DMS53 (cell line): ENCODE measurements around the gene PIEZO2.
A peak's percentile ranks its signal among the peaks of the same experiment; 100 is the strongest.

ENCODE experiments used
- DNase-seq: peaks from one replicate; lab custom pipeline; 2025; lab: John Stamatoyannopoulos, UW

The PIEZO2 gene

DNA sequence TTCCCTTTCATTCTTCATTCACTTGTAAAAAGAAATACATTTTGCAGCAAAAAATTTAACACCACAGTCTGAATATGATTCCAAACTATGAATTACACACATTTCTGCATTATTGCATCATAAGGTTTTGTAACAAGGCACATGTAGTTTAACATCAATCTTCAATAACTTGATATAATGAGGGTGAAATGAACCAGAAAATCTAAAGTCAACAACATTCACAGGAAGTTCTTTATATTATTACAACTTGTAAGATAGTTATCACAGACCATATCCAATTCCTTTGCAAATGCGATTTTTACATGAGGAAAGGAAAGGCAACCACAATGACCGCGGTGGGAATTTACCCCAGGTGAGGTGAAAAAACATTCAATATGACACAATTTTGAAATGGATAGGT lies 410.2 kb downstream of the PIEZO2 start:
- peak; percentile 61 for DNase-seq

DNA sequence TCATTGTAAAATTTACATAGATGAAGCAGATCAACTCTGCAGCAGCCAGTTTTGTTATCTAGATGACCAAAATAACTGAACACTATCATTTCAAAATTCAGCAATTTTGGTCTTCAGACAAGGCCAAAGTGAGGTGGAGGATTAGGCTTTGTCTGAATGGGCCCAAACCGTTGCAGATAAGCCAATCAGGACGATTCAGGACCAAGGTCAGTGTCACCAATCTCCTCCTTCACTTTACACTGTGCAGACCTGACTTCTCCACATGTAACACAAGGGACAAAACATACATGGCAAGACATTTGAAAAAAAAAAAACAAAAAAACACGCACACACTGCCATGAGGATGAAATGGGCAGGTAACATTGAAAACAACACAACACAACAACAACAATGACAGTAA lies 412.4 kb downstream of the PIEZO2 start:
- DNase-seq: peak; percentile 19

DNA sequence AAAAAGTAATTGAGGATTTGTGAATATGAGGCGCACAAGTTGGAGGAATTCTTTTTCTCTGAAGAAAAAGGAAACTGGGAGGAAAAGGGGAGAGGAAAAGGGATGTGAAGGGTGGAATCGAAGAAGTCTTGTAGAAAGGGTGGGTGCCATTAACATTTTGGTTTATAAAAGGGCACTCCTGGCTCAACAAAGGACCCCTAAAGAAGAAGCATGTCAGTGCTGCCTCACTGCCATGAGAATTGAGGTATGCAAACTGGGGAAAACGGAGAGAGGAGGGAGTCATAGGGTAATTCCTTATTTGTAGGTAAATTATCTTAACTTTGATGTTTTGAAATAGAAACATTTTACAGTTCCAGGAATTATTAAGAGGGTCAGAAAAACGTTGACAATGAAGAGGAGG lies 416.4 kb downstream of the PIEZO2 start:
- DNase-seq: no peak

DNA sequence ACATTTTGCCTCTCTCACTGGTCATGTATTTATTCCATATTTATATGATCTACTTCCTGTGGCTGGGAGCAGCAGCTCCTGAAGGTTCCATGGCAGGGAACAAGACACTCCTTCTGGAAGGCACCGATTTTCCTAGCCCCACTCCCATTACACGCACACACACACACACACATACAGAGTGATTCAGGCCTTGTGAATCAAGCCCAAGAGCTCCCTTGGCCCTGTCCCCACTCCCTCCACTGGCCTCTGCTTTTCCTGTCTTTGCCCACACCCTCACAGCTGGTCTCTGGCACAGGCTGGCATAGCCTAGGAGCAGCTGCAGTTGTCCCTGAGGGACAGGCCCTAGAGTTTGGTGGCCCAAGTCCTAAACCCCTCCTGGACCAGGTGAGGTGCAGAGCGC lies 421.9 kb downstream of the PIEZO2 start:
- peak; percentile 55 for DNase-seq

DNA sequence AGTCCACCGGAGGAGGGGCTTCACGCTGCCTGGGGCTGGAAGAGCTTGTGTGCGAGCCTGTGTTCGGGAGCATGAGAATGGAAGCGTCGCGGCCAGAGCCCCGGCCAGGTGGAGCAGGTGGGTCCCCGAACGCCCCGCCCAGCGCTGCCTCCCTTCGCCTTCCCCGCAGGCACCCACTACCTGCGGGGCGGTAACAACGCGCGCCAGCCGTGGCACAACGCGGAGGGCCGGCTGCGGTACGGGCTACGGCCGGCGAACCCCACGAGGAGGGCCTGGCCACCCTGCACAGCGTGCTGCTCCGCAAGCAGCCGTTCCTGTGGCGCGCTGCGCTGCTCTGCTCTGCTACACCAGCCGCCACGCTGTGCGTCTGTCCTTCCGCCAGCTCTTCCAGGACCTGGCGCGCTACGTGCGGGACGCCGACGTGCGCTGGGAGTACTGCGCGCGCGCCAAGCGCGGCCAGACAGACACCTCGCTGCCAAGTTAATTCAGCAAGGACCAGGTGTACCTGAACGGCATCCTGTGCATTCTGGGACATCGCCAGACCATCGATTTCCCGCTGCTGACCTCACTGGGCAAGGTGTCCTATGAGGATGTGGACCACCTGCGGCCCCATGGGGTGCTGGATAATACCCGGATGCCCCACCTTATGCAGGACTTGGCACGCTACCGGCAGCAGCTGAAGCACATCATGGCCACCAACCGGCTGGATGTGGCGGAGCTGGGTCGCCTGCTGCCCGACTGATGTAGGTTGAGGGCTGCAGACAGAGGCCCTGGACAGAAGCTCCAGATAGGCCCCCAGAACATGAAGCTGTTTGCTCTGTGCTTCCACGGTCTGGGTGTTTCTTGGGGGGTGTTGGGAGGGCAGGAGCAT lies 422.9 kb downstream of the PIEZO2 start:
- peak; percentile 98 for DNase-seq

DNA sequence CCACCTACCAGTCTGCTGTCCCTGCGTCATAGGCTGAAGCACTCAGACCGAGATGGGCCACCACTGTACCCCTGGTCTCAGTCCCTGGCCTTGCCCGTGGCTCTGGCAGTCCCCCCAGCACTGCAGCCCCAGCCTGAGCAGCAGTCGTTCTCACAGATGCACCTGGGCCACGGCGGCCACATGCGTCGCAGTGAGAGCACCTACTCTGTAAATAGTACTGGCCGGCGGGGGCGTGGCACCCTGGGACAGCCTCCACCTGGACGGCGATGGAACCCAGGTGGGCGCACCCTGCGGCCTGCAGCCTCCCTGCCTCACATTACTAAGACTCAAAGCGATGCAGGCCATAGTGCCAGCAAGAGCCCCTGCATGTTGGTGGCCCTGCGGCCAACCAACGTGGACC lies 424.7 kb downstream of the PIEZO2 start:
- no peak for DNase-seq

DNA sequence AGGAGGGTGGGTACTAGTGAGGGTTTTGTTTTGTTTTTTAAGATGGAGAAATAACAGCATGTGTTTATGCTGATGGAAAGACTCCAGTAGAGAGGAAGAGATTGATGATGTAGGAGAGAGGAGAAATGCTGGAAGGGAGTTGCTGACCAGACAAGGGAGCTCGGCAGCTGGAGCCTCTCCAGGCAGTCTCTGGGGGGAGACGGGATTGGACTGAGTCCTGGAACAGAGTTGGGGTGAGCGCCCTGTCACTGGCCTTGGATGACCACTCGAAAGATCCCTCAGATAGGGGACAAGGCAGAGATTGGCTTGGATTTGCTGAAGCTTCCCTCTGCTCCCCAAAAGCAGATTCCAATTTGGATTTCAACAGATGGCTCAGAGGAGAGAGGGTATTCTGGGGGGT lies 425.9 kb downstream of the PIEZO2 start:
- no peak for DNase-seq

DNA sequence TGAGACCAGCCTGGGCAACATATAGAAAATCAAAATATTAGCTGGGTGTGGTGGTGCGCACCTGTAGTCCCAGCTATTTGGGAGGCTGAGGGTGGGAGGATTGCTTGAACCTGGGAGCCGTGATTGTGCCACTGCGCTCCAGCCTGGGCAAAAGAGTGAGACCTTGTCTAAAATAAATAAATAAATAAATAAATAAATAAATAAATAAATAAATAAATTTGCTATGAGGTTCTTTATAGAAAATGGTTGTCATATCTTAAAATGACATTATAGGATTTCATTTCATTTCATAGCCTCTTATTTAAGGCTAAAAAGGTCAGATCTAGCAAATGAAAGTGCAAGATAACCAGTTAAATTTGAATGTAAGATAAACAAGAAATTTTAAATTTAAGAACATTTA lies 430.6 kb downstream of the PIEZO2 start:
- DNase-seq: no peak

DNA sequence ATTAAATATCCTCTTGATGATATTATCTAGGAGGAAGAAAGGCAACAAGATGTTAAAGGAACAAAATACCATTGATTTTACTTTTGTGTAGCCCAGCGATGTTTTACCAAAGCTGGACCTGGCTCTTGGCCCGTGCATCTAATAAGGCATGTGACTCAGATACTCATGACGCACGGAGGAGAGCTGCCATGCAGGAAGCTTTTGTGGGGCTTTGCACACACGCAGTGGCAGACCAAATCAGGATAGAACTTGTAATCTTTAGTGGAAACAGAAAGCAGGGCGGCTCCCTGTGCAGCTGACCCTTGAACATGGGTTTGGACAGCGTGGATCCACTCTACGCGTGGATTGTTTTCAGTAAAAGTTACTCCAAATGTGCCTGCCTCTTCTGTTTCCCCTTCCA lies 433.6 kb downstream of the PIEZO2 start:
- peak; percentile 47 for DNase-seq

DNA sequence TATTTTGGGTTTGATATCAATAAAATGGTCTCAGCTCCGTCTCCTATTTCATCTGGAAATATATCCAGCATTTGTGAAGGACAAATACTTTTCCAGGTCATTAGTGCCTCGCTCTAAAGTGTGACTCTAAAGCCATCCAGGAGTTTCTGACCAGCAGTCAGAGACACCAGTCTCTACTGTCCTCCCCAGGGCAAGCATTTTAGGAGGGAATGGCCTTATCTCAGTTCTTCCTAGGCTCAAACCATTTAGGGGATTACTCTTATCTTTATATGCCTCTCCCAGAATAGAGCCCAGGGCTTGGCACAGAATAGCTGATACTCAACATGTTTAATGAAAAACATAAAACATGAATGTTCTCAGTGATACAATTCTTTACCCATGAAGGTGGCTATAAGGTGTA lies 436.0 kb downstream of the PIEZO2 start:
- no peak for DNase-seq

DNA sequence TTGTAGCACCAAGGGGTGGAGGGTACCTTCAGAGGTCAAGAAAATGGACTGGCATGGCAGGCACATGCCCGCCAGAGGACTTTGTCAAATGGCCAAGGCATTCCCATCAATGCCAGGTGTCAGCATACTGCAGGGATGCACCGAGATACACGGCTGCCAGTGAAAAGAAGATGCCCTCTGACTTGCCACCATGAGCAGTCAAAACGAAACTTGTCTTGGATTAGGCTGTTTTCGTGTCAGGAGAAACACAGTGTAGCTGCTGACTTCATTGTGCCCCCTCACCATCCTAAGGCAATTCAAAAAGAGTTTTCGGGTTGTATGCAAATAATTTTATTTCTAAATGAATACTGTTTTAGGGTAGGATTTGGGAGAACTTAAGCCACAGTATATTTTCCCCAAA lies 442.1 kb downstream of the PIEZO2 start:
- no peak for DNase-seq

DNA sequence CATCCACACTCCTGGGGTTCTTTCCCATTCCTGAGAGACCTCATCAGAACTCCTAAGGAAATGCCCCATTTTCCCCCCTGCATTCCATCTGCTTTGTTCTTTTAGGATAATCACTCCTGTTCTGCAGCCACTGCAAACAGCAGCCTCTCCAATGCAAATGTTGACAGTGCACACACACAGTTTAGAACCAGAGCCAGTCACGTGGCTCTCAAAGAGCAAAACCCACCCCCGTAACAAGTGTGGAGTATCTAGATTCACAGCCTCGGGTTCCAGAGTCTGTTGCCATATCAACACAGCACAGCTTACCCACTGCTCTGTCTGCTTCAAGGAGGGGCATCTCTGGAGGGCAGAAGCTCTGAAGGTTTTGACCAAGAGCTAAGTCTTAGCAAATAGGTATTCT lies 443.6 kb downstream of the PIEZO2 start:
- DNase-seq: peak; percentile 72

DNA sequence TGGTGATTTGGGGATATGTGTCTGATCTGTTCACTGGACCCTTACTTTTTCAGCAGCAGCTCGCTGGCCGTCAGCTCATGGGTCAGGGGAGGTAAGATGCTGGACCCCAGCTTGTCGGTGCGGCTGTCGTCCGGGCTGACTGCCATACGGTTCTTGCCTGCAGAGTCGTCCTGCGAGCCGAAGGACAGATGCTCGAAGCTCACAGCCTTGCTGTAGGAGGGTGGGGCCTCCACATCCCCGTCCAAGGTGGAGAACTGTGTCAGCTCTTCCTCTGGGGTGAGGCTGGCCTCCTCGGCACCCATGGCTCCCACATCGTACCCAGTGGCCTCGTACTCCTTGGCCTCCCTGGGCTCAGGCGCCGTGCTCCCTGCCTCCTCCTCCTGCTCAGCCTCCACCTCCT lies 444.1 kb downstream of the PIEZO2 start:
- peak; percentile 45 for DNase-seq

DNA sequence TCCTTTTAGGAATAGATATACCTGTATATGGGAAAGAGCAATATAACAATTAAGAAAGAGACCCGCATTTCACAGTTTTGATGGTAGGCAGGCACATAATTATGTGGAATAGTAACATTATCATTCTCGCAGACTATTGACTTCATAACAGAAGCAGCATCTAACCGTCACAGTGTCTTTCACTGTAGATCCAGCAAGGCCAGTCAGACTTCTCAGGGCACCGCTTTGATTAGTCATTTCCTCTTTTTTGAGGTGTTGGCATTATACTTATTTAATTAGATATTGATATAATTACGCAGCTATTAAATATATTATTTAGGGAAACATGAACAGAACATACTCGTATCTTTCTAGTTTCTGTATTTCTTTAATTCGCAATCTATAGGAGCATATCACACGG lies 447.2 kb downstream of the PIEZO2 start:
- DNase-seq: no peak

DNA sequence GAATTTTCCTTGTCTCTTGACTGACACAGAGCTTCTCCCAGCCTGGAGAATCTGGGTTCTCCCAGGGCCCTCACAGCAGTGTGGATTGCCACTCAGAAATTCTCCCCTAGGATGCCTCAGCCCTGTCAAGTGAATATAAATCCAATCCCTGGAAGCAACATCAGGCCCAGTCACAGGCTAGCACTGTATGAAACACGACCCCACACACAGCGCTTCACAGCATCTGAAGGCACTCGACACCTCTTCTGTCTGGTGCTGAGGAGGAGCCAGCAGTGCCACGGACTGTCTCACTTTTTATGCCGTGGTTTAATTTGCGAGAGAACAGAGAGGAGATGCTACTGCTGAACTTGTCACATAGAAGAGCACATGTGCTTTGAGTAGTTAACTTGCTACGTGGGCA lies 459.0 kb downstream of the PIEZO2 start:
- no peak for DNase-seq

DNA sequence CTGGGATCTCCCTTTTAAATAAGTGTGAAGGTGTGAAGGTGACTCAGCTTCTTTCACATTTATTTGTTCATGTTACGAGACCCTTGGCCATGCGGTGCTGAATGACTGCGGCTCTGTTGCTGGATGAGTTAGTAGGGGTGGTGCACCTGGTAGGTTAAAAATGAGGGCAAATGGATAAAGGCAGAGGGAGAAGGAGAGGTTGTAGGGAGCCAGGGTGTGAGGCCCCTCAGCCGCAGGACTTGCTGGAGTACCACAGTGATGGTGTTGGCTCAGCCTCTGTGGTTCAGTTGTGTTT lies 459.4 kb downstream of the PIEZO2 start:
- DNase-seq: no peak

DNA sequence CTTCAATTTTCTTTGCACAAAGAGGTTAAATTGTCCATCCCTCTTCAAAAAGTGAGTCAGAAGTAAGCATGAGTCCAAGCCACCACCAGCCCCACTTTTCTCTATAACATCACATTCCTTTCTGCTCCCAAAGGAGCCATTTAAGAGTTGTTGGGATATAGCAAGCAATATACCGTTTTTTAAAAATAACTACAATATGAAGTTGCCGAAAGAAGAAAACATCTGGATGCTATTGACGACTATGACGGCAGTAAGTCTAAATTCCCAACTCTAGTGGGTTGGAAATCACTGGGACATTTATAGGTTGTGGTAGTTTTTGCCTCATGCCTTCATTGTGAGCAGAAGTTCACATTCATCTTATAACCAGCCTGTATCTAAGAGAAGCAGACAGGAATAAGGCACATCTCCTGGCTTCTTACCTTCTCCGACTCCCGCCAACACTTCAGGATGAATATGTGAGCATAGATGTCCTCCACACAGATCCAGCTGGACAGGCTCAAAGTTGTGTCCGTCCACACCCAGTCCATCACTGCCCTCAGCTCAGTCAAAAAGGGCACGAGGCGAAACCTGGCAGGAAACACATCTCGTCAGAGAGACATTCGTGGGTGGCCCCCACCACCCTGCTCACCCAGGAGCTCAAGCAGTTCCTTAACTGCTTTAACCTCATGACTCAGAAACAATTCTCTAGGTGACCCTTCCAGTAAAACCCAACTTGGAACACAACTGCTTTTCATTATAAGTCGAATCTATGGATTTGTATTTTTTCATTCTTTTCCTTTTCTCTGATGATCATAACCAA lies 459.9 kb downstream of the PIEZO2 start:
- no peak for DNase-seq

DNA sequence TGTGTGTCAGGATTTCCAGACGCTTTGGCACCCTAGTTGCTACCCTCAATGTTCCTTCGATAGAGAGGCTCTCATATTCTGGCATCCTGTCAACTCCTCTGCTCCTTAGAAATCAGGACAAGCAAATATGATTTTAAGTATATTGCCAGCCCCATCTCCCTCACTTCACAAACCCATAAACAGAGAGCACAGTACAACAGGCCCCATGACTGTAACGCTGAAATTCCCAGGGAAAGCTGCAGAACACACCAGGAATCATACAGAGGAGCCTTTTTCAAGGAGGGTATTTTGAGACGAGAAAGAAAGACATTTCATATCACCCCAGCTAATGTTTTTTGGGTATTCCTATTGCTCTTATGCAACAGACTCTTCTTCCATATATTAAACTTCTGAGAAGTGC lies 460.6 kb downstream of the PIEZO2 start:
- DNase-seq: no peak

DNA sequence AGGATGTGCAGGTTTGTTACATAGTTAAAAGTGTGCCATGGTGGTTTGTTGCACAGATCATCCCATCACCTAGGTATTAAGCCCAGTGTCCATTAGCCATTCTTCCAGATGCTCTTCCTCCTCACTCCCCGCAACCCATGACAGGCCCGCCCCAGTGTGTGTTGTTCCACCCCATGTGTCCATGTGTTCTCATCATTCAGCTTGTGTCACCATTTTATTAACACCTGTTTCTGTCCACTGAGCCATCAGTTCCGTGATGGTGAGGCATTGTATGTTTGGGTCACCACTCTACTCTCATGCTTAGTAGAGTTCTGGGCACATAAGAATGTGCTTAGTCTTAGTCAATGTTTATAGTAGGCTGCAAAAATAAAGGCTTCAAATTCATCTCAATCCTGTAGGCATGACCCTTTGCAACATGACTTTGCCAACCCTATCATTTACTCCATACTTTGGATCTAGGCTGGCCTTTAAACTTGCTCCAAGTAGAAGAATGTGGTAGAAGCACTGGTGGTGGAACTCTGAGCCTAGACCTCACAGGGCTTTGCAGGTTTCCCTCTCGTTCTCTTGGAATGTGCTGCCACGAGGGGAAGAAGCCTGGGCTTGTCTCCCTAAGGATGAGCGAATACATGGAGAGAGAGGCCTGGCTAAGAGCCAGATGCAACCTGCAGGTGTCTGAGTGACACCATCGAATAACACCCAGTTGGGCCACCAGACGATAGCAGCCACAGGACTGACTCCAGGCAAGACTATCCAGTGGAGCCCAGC lies 462.0 kb downstream of the PIEZO2 start:
- DNase-seq: peak; percentile 42

DNA sequence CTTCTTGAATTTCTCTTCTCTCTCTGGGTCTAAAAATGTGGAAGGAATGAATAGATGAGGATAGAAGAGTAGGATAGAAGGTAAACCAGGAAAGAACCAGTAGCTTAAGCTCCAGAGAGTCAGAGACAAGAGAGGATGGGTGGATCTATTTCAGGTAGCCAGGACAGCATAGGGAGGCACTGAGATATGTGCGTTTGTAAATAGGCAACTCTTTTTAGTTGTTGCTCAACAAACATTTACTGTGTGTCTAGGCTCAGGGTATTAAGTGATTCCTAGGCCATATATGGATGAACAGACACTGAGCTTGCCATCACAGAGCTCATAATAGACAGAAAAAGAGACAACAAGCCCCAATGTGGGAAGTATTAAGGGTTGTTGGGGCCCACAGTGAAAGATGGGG lies 463.1 kb downstream of the PIEZO2 start:
- DNase-seq: no peak

DNA sequence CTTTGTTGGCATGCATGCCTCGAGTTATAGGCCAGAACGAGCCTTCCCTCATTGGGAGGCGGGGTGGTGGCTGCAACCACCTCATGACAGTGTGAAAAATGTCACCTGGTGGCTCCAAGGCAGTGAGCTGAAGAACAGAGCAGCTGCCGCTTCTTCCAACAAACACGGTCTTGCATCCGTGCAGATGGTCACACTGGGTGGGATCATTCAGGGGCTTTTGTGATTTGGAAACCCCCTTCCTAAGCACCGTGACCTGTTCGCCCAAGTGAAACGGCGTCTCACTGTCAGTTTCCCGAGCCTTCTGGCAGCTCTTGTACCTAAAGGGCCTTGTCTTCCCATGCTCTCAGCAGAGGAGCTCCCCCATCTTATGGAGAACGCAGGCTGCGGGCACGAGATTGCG lies 463.9 kb downstream of the PIEZO2 start:
- no peak for DNase-seq

DNA sequence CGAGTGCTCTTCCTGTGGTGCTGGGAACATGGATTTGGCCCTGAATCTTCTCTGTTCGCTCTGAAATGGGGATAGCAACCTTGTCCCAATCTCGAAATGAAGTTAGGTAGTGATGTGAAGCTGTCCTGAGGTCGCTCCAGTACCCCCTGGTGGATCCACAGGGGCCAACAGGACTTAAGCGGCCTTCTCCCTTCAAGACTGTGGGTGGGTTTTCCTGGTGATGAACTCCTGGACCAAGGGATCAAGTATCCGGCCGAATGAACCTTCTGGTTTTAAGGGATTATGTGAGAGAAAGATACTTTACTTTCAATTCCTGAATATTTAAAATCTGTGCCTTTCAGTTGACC lies 467.0 kb downstream of the PIEZO2 start:
- peak; percentile 22 for DNase-seq
